WTC11 (cell line): Measurements from ENCODE around the gene TNS4.

Source experiments
- CTCF ChIP-seq: fragments of 200-600 bp; IDR thresholded peaks from 2 replicates; pipeline ENCODE4 v1.8.0; 2022; ENCODE audit warnings: antibody characterized with exemption
- MYBL2 ChIP-seq: sonication (generic); formaldehyde crosslinking; IDR thresholded peaks from 2 replicates; pipeline ENCODE4 v1.8.1; 2023; ENCODE audit warnings: mild to moderate bottlenecking, moderate library complexity, missing genetic modification reagents
- NR2C2 ChIP-seq: sonication (generic); formaldehyde crosslinking; IDR thresholded peaks from 2 replicates; pipeline ENCODE4 v1.8.0; 2022; ENCODE audit warnings: mild to moderate bottlenecking, missing genetic modification reagents
- SMAD3 ChIP-seq: sonication (generic); formaldehyde crosslinking; IDR thresholded peaks from 2 replicates; pipeline ENCODE4 v1.8.0; 2022; ENCODE audit warnings: missing genetic modification reagents, mild to moderate bottlenecking, borderline replicate concordance
- SP1 ChIP-seq: sonication (generic); formaldehyde crosslinking; conservative IDR thresholded peaks from 2 replicates; pipeline ENCODE4 v1.8.1; 2022; ENCODE audit warnings: missing genetic modification reagents
- TEAD4 ChIP-seq: sonication (generic); formaldehyde crosslinking; IDR thresholded peaks from 2 replicates; pipeline ENCODE4 v1.8.0; 2022; ENCODE audit warnings: mild to moderate bottlenecking, missing genetic modification reagents
- ZBTB21 ChIP-seq: sonication (generic); formaldehyde crosslinking; IDR thresholded peaks from 2 replicates; pipeline ENCODE4 v1.8.1; 2023; ENCODE audit warnings: mild to moderate bottlenecking, missing genetic modification reagents, borderline replicate concordance
- ZNF423 ChIP-seq: fragments of 250-450 bp; sonication (Bioruptor Pico); IDR thresholded peaks from 2 replicates; pipeline ENCODE4 v2.1.2; 2022; ENCODE audit warnings: mild to moderate bottlenecking, moderate library complexity

- TF ChIP-seq CTCF = no peak
- TF ChIP-seq SP1 (CRISPR knock-in tag) = no peak
- no peak for TF ChIP-seq MYBL2 (CRISPR knock-in tag)
- no peak for TF ChIP-seq SMAD3 (CRISPR knock-in tag)
- TF ChIP-seq TEAD4 (CRISPR knock-in tag) = no peak
- TF ChIP-seq ZBTB21 (CRISPR knock-in tag) = no peak
- no peak for TF ChIP-seq ZNF423
- TF ChIP-seq NR2C2 (CRISPR knock-in tag) = no peak
Observed at GRCh38 chr17:40471846-40472732, 29.3 kb downstream of the TNS4 start.
